RPMI8226 (cell line): ENCODE results near the gene ZBTB7A.

Experiments
- DNase-seq: peaks from one replicate; pipeline ENCODE4 v3.0.0-alpha.2; 2015

Gene ZBTB7A

GRCh38 chr19:4052114-4052992, 14.3 kb downstream of the ZBTB7A start:
- DNase-seq: no peak

- no peak for DNase-seq
These were observed 15.3 kb downstream of the ZBTB7A start for GRCh38 chr19:4051175-4052101.

GRCh38 chr19:4049432-4049831, 17.3 kb downstream of the ZBTB7A start:
- no peak for DNase-seq

GRCh38 chr19:4046946-4047683, 19.6 kb downstream of the ZBTB7A start:
- no peak for DNase-seq

GRCh38 chr19:4046362-4046691, 20.4 kb downstream of the ZBTB7A start:
- no peak for DNase-seq

- DNase-seq: no peak
These were observed 20.9 kb downstream of the ZBTB7A start for GRCh38 chr19:4045597-4046361.

- no peak for DNase-seq
These were observed 21.7 kb downstream of the ZBTB7A start for GRCh38 chr19:4044990-4045465.

GRCh38 chr19:4043966-4044715, 22.6 kb downstream of the ZBTB7A start:
- no peak for DNase-seq

GRCh38 chr19:4043401-4043800, 23.3 kb downstream of the ZBTB7A start:
- no peak for DNase-seq

GRCh38 chr19:4042731-4043082, 24.0 kb downstream of the ZBTB7A start:
- DNase-seq: no peak

- DNase-seq: no peak
These were observed 24.5 kb downstream of the ZBTB7A start for GRCh38 chr19:4042064-4042730.

GRCh38 chr19:4038661-4039423, 27.9 kb downstream of the ZBTB7A start:
- DNase-seq: no peak

- DNase-seq: no peak
These were observed 28.6 kb downstream of the ZBTB7A start for GRCh38 chr19:4038057-4038456.

- DNase-seq: no peak
These were observed 29.3 kb downstream of the ZBTB7A start for GRCh38 chr19:4037301-4037949.

GRCh38 chr19:4036576-4037300, 30.0 kb downstream of the ZBTB7A start:
- no peak for DNase-seq

GRCh38 chr19:4035582-4035981, 31.1 kb downstream of the ZBTB7A start:
- DNase-seq: no peak

- no peak for DNase-seq
These were observed 31.6 kb downstream of the ZBTB7A start for GRCh38 chr19:4035018-4035566.
